ENCODE data around the gene GRM1.

- TF ChIP-seq EZH2phosphoT487 (IDR thresholded peaks at IDR 0.05; ENCODE audit: insufficient read depth, low read depth) (no peak), EZH2 (IDR thresholded peaks at IDR 0.05; ENCODE audit: insufficient read depth, poor library complexity, severe bottlenecking) (no peak)
Measured at GRCh38 chr6:146032387-146032786, 3.5 kb downstream of the GRM1 start.

Data from GM23248 (cell line).